NT2/D1 (cell line): ENCODE measurements around the gene RIN3.

Source experiments
- YY1 ChIP-seq: IDR thresholded peaks from 2 replicates; pipeline ENCODE4 v1.6.1; 2011; ENCODE audit not compliant: insufficient read length, insufficient read depth
- ZNF274 ChIP-seq: IDR thresholded peaks from 2 replicates; pipeline ENCODE4 v1.6.1; 2011; ENCODE audit warnings: mild to moderate bottlenecking, low read depth, low read length

DNA sequence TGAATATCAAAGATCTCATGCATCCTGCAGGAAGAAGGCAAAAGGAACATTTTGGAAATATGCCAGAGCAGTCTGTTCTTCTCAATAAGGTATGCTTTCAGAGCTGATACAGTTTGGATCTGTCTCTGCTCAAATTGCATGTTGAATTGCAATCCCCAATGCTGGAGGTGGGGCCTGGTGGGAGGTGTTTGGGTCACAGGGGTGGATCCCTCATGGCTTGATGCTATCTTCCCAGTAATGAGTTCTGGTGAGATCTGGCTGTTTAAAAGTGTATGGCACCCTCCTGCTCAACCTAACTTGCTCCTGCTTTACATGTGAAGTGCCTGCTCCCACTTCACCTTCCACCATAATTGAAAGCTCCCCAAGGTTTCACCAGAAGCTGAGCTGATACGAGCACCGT lies 76.6 kb downstream of the RIN3 start:
- TF ChIP-seq YY1 (no peak), ZNF274 (no peak)
